NAMALWA (cell line): ENCODE measurements around the gene PEX10.

Source experiments
- DNase-seq: peaks from one replicate; pipeline ENCODE4 v3.0.0-alpha.2; 2015; ENCODE audit warnings: low spot score

The PEX10 gene

DNA sequence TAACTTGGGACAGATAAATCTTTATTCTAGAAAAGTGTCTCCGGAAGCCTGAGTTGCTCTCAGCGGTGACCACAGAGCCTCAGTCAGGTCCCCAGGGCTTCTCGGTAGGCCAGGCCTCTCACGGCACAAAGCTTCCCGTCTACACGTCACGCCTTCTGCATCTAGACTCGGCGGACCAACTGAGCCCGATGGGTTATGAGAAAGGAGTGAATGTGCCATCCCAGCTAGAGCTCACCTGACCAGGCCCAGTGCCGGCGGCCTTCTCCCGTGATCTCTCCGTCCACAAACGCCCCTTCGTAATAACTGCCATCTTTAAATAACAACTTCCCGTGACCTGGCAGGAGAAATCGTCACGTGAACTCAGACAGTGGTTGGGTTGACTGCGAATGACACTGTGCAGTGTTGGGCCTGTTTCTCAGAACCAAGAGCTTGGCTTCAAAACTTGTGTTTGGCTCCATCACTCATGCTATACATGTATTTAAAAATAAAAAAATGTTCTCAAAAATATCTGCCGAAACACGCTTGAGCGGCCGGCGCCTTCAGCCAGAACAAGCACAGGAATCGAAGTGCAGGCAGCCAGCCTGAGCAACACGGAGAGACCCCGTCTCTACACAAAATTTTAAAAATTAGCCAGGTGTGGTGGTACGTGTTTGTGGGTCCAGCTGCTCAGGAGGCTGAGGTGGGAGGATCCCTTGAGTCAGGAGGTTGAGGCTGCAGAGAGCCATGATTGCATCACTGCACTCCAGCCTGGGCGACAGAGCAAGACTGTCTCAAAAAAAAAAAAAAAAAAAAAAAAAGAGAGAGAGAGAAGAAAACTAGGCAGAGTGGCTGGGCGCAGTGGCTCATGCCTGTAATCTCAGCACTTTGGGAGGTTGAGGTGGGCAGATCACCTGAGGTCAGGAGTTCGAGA, 24.1 kb downstream of the PEX10 start:
- DNase-seq = no peak

DNA sequence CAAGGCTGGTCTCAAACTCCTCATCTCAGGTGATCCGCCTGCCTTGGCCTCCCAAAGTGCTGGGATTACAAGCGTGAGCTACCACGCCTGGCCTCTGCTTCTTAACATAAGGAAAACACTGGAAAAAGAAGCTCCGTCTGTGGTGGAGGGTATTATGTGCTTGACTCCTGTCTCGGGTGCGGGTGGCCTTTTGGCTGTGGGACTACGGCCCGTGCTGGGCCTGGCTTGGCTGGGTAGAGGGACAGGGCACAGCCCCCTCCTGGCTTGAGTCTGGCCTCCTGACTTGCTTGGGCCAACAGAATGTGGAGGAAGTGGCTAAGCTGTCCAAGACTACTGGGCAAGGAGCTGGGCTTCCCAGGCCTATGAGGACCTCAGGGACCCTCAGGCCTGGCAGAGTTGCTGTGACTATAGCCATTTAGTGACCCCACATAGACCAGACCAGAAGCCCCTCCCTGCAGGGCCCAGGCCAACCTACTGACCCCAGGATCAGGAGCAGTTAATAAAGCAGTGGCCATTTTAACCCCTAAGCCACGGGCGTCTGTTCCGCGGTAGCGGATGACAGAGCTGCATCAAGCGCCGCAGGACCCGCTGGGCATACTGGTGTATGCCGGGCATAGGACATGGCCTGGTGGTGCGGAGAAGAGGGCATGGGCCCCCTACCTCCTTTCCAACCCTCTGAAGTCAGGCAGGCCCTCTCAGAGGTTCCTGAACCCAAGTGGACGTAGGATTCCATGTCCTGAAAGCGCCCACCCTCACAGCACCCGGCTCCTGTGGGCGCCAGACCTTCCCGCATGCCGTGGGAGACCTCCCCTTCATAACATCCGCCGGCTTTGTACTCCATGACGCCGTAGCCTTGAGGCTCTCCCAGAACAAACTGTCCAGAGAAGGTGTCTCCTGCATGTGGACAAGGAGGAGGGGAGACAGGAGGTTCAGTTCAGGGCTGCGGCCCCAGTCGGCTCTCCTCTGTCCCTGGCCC, 25.4 kb downstream of the PEX10 start:
- no peak for DNase-seq

DNA sequence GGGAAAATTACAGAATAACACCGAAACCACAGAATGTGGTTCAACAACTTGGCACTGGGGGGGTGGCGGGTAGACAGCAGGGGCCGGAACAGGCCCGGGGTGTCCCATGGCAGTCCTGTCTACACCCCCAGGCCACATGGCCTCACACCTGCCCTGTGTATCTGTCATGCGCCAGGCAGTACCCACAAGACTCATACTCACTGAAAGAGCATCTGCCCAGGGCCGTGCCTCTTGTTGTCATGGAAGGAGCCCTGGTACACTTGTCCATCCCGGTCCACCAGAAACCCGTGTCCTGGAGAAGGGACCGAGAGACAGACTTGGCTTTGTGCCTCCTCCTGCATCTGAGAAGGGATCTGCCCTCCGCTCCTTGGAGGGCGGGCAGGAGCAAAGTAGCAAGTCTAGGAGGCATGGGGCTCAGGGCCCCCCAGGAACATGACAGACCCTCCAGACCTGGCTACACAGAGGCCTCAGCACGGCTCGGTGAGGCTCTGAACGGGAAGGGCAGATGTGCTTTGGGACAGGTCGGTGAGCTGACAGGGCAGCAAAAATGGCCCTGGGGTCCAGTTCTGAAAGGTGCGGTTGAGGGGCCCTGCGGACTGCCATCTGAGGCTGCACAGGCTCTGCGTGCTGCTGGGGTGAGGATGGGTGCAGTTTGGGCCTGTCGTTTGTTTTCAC, 26.6 kb downstream of the PEX10 start:
- DNase-seq = no peak

DNA sequence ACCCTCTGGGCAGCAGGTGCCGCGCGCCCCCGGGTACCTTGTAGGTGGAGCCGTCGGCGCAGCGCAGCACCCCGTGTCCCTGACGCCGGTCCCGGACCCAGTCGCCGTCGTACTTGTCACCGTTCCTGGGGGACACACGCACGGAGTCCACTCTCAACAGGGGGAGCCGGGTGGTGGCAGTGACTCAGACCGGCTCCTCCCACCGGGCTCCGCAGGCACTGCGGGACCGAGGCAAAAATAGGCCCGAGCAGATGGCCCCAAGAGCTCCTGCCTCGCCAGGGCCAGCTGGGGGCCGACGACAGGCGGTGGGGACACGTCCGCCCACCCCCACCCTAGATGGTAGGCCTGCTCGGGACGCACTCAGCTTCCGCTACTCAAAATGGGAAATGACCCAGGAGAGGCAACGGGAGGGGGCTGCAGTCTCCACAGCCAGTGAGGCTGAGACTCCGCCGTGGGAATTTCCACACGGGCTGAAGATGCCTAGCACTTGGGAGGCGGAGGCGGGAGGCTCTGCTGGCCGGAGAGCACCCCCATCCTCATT, 27.4 kb downstream of the PEX10 start:
- DNase-seq = no peak

DNA sequence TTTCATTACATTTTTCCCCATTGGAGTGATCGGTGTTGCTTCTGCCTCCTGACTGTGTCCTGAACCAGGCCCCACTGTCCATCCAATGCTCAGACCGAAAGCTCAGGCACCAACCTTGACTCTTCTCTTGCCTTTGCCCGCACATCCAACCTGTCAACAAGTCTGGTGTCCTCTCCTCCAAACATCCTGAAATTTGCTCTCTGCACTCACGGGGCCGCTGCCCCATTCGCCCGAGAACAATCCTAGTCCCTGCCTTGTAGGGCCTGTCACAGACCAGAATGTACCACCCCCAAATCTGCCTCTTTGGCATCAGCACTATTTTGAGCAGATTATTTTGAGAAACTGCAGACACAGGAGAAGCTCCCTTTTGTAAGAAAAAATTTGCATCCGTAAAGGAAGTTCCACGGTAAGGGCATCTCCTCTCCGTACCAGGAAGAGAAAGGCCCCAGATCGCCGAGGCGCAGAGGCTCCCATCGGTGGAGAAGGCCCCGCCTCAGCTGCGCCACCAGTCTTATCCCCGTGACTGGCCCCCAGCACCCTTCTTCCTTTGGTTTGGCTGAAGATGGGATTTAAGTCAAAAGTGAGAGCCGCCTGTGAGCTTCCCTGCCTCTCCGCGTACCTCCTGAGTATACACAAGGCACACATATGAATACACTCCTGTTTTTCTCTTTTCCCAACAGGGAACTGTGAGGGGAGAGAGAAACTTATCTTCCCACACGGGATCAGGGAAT, 28.1 kb downstream of the PEX10 start:
- no peak for DNase-seq

DNA sequence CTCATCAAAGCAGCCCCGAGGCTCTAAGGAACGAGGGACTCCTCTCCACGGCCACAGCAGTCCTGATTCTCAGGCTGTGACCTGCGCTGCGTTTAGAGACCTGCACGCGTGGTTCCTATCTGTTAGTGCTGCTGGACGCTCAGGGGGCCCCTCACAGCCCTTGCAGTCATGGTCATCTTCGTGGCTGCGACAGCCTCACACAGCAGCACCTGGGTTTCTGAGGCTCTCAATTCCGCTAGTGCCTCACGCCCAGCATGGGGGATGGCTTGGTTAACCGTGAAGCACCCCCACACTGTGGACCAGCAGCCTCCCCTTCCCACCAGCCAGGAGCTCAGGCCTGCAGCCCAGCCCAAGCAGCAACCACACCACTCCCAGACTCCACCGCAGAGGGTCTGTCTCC, 28.8 kb downstream of the PEX10 start:
- DNase-seq = no peak

DNA sequence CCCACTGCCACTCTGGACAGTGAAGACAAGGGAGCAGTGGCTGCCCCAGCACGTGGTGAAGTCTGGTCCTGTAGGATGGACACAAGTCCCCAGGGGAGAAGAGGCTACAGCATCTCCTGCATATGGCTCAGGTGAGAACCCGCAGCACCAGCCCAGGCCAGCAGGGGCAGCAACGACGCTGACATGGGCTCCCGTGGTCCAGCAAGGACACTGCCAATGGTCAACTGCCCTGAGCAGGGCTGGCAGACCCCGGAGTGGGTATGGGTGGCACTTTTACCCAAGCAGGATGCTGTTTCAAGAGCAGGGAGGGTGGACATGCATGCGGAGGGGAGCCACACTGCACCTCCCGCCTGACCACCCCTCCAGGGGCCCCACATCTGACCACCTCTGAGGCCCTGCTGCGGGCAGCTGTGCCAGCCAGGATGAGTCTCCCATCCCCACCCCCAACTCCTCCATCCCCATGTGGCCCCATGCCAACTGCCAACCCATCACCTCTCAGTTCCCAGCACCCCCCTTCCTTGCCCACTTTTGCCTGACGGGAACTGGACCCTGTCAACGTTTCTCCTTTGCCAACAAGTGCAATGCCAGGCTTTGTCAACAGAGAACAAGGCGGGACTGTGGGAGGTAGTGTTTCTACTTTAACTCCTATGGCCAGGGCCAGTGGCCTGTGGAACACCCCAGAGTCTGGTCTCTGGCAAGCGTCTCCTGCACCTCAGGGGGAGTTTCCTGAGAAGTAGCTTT, 29.6 kb downstream of the PEX10 start:
- peak; percentile 48 for DNase-seq

DNA sequence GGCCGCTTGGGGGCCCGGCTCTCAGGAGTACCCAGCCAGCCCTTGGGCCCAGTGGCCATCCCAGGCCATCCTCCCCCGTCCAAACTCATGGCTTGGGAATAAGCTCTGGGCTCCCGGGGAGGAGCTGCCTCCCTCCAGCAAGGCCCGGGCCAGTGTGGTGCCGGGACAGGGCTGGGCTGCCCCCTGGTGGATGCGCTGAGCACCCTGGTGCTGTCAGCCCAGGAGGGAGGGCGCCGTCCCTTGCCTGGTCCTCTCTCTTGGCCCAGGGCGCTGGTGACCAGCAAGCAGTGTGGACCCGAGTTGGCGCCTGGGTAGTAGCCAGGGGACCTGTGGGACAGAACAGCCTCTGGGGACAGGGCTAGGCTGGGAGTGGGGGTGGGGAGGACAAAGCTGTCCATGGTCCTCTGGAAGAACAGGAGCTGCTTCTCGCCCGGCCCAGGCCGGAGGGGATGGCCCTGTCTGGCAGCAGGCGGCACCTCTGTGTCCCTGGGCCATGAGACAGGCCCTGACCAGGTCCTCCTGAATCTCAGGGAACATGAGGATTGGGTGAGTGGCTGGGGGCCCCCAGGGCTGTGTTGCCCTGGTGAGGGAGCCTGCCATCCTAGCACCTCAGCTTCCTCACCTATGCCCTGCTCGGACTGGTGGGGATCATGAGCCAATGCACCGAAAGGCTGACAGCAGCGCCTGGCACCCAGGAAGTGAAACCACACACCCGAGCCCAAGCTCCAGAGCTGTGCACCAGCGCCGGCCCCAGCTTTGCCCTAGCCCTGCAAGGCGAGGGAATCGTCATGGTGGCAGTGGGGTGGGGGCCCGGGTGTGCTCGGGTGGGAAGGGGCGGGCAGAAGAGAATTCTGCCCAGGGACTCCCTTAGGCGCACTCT, 30.4 kb downstream of the PEX10 start:
- peak; percentile 75 for DNase-seq

DNA sequence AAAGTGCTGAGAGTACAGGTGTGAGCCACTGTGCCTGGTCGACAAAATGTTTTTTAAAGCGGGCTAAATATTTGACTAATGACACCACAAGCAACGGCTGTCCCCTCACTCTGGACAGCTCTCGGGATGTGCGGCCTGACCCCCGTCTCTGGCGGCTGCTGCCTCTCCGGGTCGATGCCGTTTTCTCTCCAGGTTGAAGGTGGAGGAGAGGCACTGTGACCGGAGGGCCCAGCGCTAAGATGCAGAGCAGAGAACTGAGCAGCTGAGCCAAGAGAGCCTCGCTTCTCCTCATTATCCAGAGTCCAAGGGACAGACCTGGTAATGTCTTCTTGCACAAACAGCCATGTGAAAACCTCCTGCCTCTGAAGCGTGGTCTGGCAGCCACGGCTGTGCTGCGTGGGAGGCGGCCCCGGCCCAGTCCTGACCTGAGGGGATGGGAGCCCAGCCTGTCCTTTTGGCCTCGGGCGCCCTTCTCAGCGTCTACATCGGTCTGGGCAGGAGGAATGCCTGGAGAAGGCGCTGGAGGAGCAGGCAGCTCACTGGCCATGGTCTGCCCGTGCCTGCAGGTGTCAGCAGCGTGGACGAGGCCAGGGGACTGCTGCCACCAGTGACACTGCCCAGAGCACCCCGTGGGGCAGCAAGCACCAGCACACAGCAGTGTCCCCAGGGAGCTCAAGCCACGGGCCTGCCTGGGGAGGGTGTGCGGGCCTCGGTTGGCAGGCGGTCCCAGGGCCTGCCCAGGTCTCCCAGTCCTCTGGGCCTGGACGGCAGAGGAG, 31.4 kb downstream of the PEX10 start:
- no peak for DNase-seq

DNA sequence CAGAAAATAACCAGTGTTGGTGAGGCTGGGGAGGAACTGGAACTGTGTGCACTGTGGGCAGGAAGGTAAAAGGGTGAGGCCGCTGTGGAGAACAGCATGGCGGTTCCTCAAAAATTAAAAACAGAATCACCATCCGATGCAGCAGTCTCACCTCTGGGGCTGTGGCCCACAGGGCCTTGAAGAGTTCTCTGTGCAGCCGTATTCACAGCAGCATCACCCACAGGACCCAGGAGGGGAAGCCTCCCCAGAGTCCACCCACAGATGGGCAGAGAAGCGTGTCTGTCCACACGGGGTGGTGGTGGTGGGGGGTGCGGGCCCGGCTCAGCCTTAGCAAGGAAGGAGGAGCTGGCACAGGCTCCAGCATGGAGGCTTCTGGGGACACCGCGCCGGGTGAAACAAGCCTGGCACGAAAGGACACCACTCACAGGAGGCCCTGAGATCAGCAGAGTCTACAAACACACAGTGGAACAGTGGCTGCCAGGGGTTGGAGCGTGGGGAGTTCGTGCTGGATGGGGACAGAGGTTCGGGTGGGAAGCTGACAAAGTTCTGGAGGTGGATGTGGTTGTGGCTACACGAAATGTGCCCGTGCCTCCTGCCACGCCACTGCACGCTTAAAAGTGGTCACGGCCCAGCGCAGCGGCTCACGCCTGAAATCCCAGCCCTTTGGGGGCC, 32.5 kb downstream of the PEX10 start:
- no peak for DNase-seq

DNA sequence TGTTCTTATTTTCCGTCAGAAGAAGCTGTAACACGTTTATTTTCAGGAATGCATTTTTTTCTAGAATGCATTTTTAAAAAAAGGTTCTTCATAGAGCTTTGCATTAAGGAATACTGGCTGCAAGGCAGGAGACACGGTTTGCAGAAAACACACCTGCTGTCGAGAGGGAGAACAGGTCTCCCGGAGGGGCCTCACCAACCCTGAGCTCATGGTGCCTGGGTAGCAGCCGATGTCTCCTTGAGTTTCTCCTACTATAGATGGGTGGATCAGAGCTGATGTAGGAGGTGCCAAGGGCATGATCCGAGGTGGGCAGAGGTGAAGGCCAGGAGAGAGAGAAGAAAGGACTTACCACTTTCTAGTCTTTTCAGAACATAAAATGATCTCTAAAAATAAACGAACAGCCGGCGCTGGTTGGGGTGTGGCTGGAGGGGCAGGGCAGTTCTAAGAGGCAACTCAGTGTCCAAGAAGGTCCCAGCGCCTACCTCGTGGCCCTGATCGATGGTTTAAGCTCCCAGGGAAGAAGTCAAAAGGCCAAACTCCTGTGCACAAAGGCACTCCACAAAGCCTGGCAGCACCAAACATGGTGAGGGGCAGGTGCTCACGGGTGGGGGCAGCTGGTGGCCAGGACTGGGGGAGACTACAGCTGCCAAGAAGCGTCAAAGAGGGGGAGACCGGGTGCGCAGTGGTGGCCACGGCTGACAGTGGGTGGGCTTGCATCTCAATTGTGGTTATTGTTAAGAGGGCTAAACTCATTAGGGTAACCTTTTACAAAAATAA, 33.2 kb downstream of the PEX10 start:
- no peak for DNase-seq

DNA sequence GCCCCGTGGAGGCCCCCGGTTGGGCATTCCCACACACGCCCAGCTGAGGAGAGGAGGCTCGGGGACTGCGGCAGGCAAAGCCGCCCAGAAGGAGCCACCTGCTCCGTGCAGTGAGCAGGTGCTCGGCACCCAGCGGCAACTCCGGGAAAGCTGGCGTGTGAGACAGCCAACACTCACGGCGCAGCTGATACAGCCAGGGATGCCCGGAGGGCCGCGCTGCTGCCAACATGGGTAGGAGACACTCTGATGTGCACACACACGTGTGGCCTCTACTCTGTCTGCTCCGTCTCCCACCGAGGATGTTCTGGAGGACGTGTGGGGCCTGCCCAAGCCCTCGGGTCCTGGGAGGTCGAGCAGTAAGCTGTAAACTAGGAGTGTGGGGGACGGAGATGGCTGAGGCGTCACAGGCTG, 33.9 kb downstream of the PEX10 start:
- no peak for DNase-seq

DNA sequence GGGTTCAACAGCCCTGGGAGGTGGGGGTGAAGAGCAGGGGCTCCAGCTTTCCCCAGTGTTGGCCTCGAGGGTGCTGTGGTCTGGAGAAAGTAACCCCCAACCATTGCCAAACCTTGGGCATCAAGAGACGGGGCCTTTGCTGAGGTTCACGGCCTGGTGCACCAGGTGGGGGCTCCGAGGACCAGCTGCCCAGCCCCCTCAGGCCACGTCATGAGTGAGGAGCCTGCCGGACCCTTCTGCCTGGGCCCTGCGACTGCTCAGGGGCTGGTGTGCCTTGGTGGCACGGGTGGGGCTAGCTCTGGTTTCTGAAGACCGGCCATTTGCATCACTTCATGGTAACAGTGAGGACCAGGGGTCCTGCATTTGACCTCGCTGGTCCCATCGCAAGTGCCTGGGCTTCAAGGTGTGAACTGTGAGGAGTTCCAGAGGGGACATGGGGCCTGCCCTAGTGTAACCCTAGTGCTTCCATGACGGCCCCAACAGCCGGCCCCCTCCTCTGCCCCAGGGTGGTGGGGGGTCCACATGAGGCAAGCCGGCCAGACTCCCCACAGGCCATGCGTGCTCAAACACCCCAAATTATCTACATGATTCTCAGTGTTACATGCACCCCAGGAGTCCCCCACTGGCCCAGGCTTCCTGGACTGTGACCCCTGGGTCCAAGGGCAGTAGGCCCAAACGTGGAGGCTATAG, 34.5 kb downstream of the PEX10 start:
- no peak for DNase-seq

DNA sequence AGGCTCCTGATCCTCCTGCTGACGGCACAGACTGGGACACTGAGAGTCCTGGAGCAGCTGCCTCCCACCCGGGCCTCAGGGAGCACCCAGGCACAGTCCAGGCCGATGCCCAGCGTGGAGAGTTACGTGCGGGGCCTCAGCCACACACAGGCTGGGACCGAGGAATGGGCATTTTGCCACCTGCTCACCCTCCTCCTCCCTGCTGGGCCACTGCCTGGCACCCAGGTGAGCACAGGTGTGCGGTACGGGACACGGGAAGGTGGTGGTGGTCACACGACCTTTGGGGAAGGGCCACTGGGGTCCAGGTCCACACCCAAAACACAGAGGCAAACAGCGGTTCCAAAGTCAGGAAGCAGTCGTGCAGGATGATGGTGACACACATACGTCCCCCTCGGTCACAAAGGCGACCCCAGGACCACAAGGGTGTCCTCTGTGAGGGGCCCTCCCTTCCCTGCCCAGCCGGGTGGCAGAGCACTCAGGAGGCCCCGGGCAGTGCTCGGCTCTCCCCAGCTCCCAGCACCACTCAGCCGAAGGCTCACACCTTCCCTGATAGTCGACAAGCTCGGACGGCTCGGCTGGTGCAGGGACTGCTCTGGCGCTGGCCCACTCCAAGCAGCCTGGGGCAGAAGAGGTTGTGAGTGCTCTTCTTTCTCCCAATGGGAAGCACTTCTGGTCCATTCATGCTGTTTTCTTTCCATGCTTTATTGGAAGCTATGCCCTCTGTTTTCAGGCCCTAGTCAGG, 35.3 kb downstream of the PEX10 start:
- no peak for DNase-seq

DNA sequence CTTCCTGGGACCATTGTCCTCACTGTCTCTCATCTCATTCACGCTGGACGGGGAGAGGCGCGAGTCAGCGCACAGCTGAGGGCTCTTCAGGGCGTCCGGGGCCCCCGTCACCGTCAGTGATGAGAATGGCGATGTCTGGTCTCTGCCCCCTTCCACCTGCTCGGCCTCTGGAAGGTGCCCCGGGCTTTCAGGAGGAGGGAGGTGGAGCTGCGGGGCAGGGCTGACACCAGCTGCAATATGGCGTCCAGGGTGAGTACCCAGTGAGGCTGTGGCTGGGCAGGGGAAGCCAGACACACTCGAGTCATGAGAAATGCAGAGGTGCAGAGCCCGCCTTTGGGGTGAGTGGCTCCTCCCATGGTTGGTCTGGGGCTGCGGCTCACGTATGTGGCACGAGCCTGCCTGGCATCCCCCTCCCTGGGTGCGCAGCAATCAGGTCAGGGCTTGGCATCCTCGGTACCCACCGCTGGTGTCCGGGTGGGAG, 36.1 kb downstream of the PEX10 start:
- no peak for DNase-seq

DNA sequence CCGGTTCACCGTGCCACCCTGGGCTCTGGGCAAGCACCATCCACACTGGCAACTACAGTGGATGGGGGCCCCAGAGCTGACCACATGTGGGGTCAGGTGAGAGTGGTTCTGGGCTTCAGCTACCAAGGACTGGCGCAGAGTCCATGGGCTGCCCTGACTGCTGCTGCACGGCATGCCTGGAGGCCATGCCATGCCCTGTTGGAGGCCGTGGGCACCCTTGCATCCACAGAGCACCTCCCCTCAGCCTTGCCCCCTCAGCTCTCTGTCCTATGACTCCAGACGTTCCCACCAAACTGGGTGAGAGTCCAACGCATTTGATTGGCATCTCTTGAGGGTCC, 36.5 kb downstream of the PEX10 start:
- DNase-seq = no peak
